Gastrocnemius medialis (tissue), 4 donors: ENCODE data around the gene C1QTNF6.

Experiments used
- POLR2A ChIP-seq, 2 donors: fragments of 450-650 bp; IDR thresholded peaks; one replicate each; pipeline ENCODE4 v1.6.1; 2017; ENCODE audit warnings: antibody characterized with exemption in 2 of 2, mild to moderate bottlenecking in 2 of 2, moderate library complexity in 2 of 2
- TF ChIP-seq, protein P1 (sequence below), 5 experiments: fragments of 450-650 bp in 3 of 5; fragments of 200-600 bp in 2 of 5; sonication (generic) in 2 of 5; IDR thresholded peaks in 4 of 5; conservative IDR thresholded peaks in 1 of 5; 1 replicate in 4 of 5; 2 replicates in 1 of 5; pipeline ENCODE4 v1.5.1; 2016 to 2019; ENCODE audit warnings: antibody characterized with exemption in 5 of 5, mild to moderate bottlenecking in 3 of 5, moderate library complexity in 3 of 5

DNA sequence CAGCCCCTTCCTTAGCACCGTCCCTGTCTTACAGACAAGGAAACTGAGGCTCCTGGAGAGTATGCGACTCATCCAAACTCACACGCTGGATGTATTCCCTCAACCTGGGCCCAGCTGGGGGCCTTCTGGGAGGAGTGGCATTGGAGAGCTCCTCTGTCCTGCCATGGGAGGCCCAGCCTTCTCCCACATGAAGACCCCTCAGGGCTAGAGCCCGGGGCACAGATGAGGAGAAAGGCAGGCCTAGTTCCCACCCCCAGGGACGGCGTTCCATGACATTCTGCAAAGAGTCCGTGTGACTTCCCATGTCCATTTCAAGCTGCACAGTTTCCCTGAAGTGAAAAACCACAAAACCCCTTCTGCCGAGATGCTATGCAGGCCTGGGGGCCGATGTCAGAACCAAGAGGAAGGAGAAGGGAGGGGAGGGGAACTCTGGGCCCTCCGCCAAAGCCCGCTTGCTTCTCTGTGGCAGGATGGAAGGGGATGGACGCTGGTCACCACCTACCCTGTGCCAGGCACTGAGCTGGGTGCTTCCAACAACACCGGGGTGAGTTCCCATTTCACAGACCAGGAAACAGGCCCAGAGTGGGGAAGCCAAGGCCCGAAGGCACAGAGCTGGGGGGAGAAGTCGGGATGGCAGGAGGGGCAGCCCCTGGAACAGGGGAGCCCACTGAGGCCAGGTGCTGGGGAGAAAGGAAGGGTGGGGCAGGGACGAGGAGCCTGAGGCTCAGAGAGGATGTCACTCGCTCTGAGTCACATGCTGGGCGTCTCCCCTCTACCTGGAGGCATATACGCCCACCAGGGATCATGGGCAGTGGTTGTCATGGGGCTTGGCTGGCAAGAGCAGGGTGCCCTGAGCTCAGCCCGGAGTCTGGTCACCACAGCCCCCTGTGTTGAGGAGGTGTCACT, 40.3 kb upstream of the C1QTNF6 start:
- TF ChIP-seq, protein P1, sequence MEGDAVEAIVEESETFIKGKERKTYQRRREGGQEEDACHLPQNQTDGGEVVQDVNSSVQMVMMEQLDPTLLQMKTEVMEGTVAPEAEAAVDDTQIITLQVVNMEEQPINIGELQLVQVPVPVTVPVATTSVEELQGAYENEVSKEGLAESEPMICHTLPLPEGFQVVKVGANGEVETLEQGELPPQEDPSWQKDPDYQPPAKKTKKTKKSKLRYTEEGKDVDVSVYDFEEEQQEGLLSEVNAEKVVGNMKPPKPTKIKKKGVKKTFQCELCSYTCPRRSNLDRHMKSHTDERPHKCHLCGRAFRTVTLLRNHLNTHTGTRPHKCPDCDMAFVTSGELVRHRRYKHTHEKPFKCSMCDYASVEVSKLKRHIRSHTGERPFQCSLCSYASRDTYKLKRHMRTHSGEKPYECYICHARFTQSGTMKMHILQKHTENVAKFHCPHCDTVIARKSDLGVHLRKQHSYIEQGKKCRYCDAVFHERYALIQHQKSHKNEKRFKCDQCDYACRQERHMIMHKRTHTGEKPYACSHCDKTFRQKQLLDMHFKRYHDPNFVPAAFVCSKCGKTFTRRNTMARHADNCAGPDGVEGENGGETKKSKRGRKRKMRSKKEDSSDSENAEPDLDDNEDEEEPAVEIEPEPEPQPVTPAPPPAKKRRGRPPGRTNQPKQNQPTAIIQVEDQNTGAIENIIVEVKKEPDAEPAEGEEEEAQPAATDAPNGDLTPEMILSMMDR (IDR thresholded peaks at IDR 0.05 in 4 of 5, conservative IDR thresholded peaks at IDR 0.05 in 1 of 5): no peak
- no peak for TF ChIP-seq POLR2A (IDR thresholded peaks at IDR 0.05)
